Astrocyte (in vitro differentiated cells and primary cell): ENCODE measurements around the gene PDS5A. TPM values are rescaled to one million over a fixed set of nuclear protein-coding genes. Genes with fewer than 3 reads are reported as not detected.

Experiments used
- DNase-seq: peaks from one replicate; pipeline ENCODE4 v3.0.0-alpha.2; 2010; ENCODE audit warnings: low read depth
- FAIRE-seq: peaks from 2 replicates; lab custom pipeline; 2011; peaks lifted over from hg19 to GRCh38; lab: Jason Lieb, UNC
- H2AFZ ChIP-seq: 2 replicates; pipeline ENCODE4 v1.6.0; 2012; ENCODE audit warnings: low read depth, low read length, inconsistent platforms
- H3K27ac ChIP-seq: 2 replicates; pipeline ENCODE4 v1.5.1; 2011; ENCODE audit warnings: low read depth, low read length, inconsistent platforms
- H3K27me3 ChIP-seq: 2 replicates; pipeline ENCODE4 v1.6.0; 2011; ENCODE audit warnings: low read length, inconsistent platforms; ENCODE audit not compliant: insufficient read depth
- H3K36me3 ChIP-seq: 2 replicates; pipeline ENCODE4 v1.5.1; 2011; ENCODE audit warnings: low read length, inconsistent platforms; ENCODE audit not compliant: insufficient read depth
- H3K4me1 ChIP-seq: 2 replicates; pipeline ENCODE4 v1.5.1; 2011; ENCODE audit warnings: low read length, inconsistent platforms; ENCODE audit not compliant: insufficient read depth
- H3K4me2 ChIP-seq: 2 replicates; pipeline ENCODE4 v1.6.0; 2012; ENCODE audit warnings: low read length, inconsistent platforms
- H3K4me3 ChIP-seq: 2 replicates; pipeline ENCODE4 v1.5.1; 2011; ENCODE audit warnings: low read depth, mild to moderate bottlenecking, low read length, inconsistent platforms; ENCODE audit not compliant: insufficient read depth
- H3K79me2 ChIP-seq: 2 replicates; pipeline ENCODE4 v1.6.0; 2012; ENCODE audit warnings: mild to moderate bottlenecking, low read length, inconsistent platforms; ENCODE audit not compliant: insufficient read depth
- H3K9ac ChIP-seq: 2 replicates; pipeline ENCODE4 v1.6.0; 2012; ENCODE audit warnings: mild to moderate bottlenecking, low read length, inconsistent platforms
- H3K9me3 ChIP-seq: 2 replicates; pipeline ENCODE4 v1.5.1; 2012; ENCODE audit warnings: low read depth, mild to moderate bottlenecking, low read length, inconsistent platforms; ENCODE audit not compliant: insufficient read depth
- H4K20me1 ChIP-seq: 2 replicates; pipeline ENCODE4 v1.6.0; 2012; ENCODE audit warnings: low read length, inconsistent platforms; ENCODE audit not compliant: insufficient read depth
- H3K27ac Mint-ChIP-seq: one replicate; pipeline ENCODE4 v1.8.0; 2021; ENCODE audit warnings: mild to moderate bottlenecking, mixed read lengths; ENCODE audit not compliant: unreplicated experiment
- H3K27me3 Mint-ChIP-seq: one replicate; pipeline ENCODE4 v1.8.0; 2021; ENCODE audit warnings: low read depth, mixed read lengths; ENCODE audit not compliant: unreplicated experiment
- H3K36me3 Mint-ChIP-seq: one replicate; pipeline ENCODE4 v1.8.0; 2021; ENCODE audit warnings: low read depth, mixed read lengths; ENCODE audit not compliant: unreplicated experiment
- H3K4me1 Mint-ChIP-seq: one replicate; pipeline ENCODE4 v1.8.0; 2021; ENCODE audit warnings: low read depth, mixed read lengths; ENCODE audit not compliant: unreplicated experiment
- H3K4me3 Mint-ChIP-seq: one replicate; pipeline ENCODE4 v1.8.0; 2021; ENCODE audit warnings: mild to moderate bottlenecking, moderate library complexity, mixed read lengths; ENCODE audit not compliant: unreplicated experiment
- H3K9me3 Mint-ChIP-seq: one replicate; pipeline ENCODE4 v1.8.0; 2021; ENCODE audit warnings: mild to moderate bottlenecking, mixed read lengths; ENCODE audit not compliant: unreplicated experiment
- CTCF ChIP-seq: IDR thresholded peaks from 2 replicates; pipeline ENCODE4 v1.5.1; 2011; ENCODE audit warnings: low read depth, mild to moderate bottlenecking, inconsistent platforms, low read length, moderate library complexity; ENCODE audit not compliant: insufficient read depth
- EZH2 ChIP-seq: IDR thresholded peaks from 2 replicates; pipeline ENCODE4 v1.6.1; 2012; ENCODE audit warnings: mild to moderate bottlenecking, low read length, inconsistent platforms; ENCODE audit not compliant: insufficient read depth
- total RNA-seq: library from RNA; stranded (reverse); gene quantifications from 2 replicates; pipeline ENCODE4 v1.2.1, GENCODE V29; 2021

PDS5A gene
- total RNA-seq, 1 donor from 2014 or later = 55.9 TPM

- H3K27me3 ChIP-seq = no peaks in the 10 kb centered on the region
- no peak overlapping the region for H2AFZ ChIP-seq
- no peaks in the 10 kb centered on the region for H3K9me3 ChIP-seq
- no peaks in the 10 kb centered on the region for H3K27me3 Mint-ChIP-seq
- peaks cover 3% of the 10 kb centered on the region for H3K36me3 Mint-ChIP-seq
- no peak overlapping the region for H3K4me3 ChIP-seq
- DNase-seq (no peak), FAIRE-seq (no peak)
- H3K4me1 Mint-ChIP-seq = peaks cover 10% of the 10 kb centered on the region
- peaks cover 7% of the 10 kb centered on the region for H3K36me3 ChIP-seq
- peaks cover 15% of the 10 kb centered on the region for H3K4me1 ChIP-seq
- H3K27ac Mint-ChIP-seq = no peak overlapping the region
- no peak overlapping the region for H3K4me2 ChIP-seq
- no peak overlapping the region for H3K4me3 Mint-ChIP-seq
- no peak overlapping the region for H3K9ac ChIP-seq
- H3K9me3 Mint-ChIP-seq = no peaks in the 10 kb centered on the region
- TF ChIP-seq CTCF (no peak), EZH2 (no peak)
- no peak overlapping the region for H3K27ac ChIP-seq
- peaks cover 16% of the 10 kb centered on the region for H4K20me1 ChIP-seq
- H3K79me2 ChIP-seq = peaks cover 33% of the 10 kb centered on the region
Measured at GRCh38 chr4:39978904-39979303, 1.2 kb upstream of the PDS5A start.

- peak overlapping the region; percentile 89 for H3K4me2 ChIP-seq
- H3K9ac ChIP-seq = peak overlapping the region; percentile 96
- Mint-ChIP-seq H3K9me3 (no peaks in the 10 kb centered on the region), H3K27ac (peak overlapping the region; percentile 86), H3K4me3 (peak overlapping the region; percentile 92), H3K27me3 (no peaks in the 10 kb centered on the region), H3K4me1 (peaks cover 10% of the 10 kb centered on the region), H3K36me3 (peaks cover 4% of the 10 kb centered on the region)
- H3K27ac ChIP-seq = peak overlapping the region; percentile 61
- H4K20me1 ChIP-seq = peaks cover 20% of the 10 kb centered on the region
- H3K27me3 ChIP-seq = no peaks in the 10 kb centered on the region
- no peaks in the 10 kb centered on the region for H3K9me3 ChIP-seq
- H3K4me3 ChIP-seq = peak overlapping the region; percentile 77
- DNase-seq (no peak), FAIRE-seq (no peak)
- H3K79me2 ChIP-seq = peaks cover 38% of the 10 kb centered on the region
- H2AFZ ChIP-seq = peak overlapping the region; percentile 99
- TF ChIP-seq EZH2 (no peak), CTCF (no peak)
- peaks cover 15% of the 10 kb centered on the region for H3K4me1 ChIP-seq
- peaks cover 9% of the 10 kb centered on the region for H3K36me3 ChIP-seq
Measured at GRCh38 chr4:39978378-39978775, 666 bp upstream of the PDS5A start.

- no peak overlapping the region for H3K27ac Mint-ChIP-seq
- Histone ChIP-seq H4K20me1 (peaks cover 25% of the 10 kb centered on the region), H3K27me3 (no peaks in the 10 kb centered on the region), H2AFZ (peak overlapping the region; percentile 65), H3K9me3 (no peaks in the 10 kb centered on the region), H3K4me2 (peak overlapping the region; percentile 89), H3K27ac (peak overlapping the region; percentile 85), H3K36me3 (peaks cover 11% of the 10 kb centered on the region), H3K4me1 (peaks cover 15% of the 10 kb centered on the region), H3K9ac (peak overlapping the region; percentile 96), H3K79me2 (peaks cover 52% of the 10 kb centered on the region), H3K4me3 (peak overlapping the region; percentile 77)
- no peaks in the 10 kb centered on the region for H3K27me3 Mint-ChIP-seq
- H3K4me1 Mint-ChIP-seq = peaks cover 10% of the 10 kb centered on the region
- DNase-seq (no peak), FAIRE-seq (no peak)
- H3K4me3 Mint-ChIP-seq = peak overlapping the region; percentile 92
- no peak for TF ChIP-seq CTCF
- TF ChIP-seq EZH2 = no peak
- H3K36me3 Mint-ChIP-seq = peaks cover 7% of the 10 kb centered on the region
- no peaks in the 10 kb centered on the region for H3K9me3 Mint-ChIP-seq
Measured at GRCh38 chr4:39976945-39977488, 694 bp downstream of the PDS5A start.
